ELF-1 (cell line): Measurements from ENCODE around the gene ADIG.

Source experiments
- DNase-seq: peaks from one replicate; pipeline ENCODE4 v3.0.0-alpha.2; 2016; ENCODE audit warnings: low read depth, low spot score

Gene ADIG

GRCh38 chr20:38581013-38581412 lies at the start of gene ADIG:
ADIG (plus strand) TSS chr20:38581197; CDS start chr20:38581251, 54 bp downstream.
- peak; percentile 54 for DNase-seq

GRCh38 chr20:38534756-38535155 lies 46.2 kb upstream of the ADIG start:
- DNase-seq = no peak

- no peak for DNase-seq
Observed at GRCh38 chr20:38536310-38536709, 44.7 kb upstream of the ADIG start.

GRCh38 chr20:38537176-38537575 lies 43.8 kb upstream of the ADIG start:
- no peak for DNase-seq

- DNase-seq = no peak
Observed at GRCh38 chr20:38538789-38539188, 42.2 kb upstream of the ADIG start.

GRCh38 chr20:38543014-38543906 lies 37.7 kb upstream of the ADIG start:
- no peak for DNase-seq

- DNase-seq = no peak
Observed at GRCh38 chr20:38545771-38546170, 35.2 kb upstream of the ADIG start.

- no peak for DNase-seq
Observed at GRCh38 chr20:38547288-38548085, 33.5 kb upstream of the ADIG start.

- no peak for DNase-seq
Observed at GRCh38 chr20:38548356-38549083, 32.5 kb upstream of the ADIG start.

GRCh38 chr20:38550274-38550673 lies 30.7 kb upstream of the ADIG start:
- DNase-seq = no peak

- DNase-seq = no peak
Observed at GRCh38 chr20:38551056-38551626, 29.9 kb upstream of the ADIG start.

- no peak for DNase-seq
Observed at GRCh38 chr20:38554986-38555385, 26.0 kb upstream of the ADIG start.

- no peak for DNase-seq
Observed at GRCh38 chr20:38555395-38555794, 25.6 kb upstream of the ADIG start.

GRCh38 chr20:38557174-38557573 lies 23.8 kb upstream of the ADIG start:
- DNase-seq = no peak

GRCh38 chr20:38558596-38559360 lies 22.2 kb upstream of the ADIG start:
- no peak for DNase-seq

GRCh38 chr20:38559764-38560163 lies 21.2 kb upstream of the ADIG start:
- DNase-seq = no peak

GRCh38 chr20:38563802-38564431 lies 17.1 kb upstream of the ADIG start:
- DNase-seq = no peak

GRCh38 chr20:38564680-38565079 lies 16.3 kb upstream of the ADIG start:
- DNase-seq = no peak

GRCh38 chr20:38566036-38566598 lies 14.9 kb upstream of the ADIG start:
- peak; percentile 13 for DNase-seq
